H1 (cell line): Measurements from ENCODE around the gene FAM3B. TPM values are rescaled to one million over a fixed set of nuclear protein-coding genes. Genes with fewer than 3 reads are reported as not detected.

Source experiments
- CHD7 ChIP-seq: fragments of 300-600 bp; sonication (generic); IDR thresholded peaks from 2 replicates; pipeline ENCODE4 v1.7.1; 2012; ENCODE audit warnings: low read length, moderate library complexity, mild to moderate bottlenecking, inconsistent platforms; ENCODE audit not compliant: insufficient replicate concordance
- EZH2 ChIP-seq: fragments of 200-600 bp; sonication (generic); IDR thresholded peaks from 2 replicates; pipeline ENCODE4 v1.7.1; 2012; ENCODE audit warnings: low read depth, mild to moderate bottlenecking, moderate library complexity, low read length, inconsistent platforms; ENCODE audit not compliant: severe bottlenecking
- JUND ChIP-seq: IDR thresholded peaks from 2 replicates; pipeline ENCODE4 v1.6.1; 2011; ENCODE audit warnings: mild to moderate bottlenecking, improper control_type of control experiment, low read length
- KDM4A ChIP-seq: IDR thresholded peaks from one replicate; pipeline ENCODE4 v1.7.1; 2012; ENCODE audit warnings: low read depth, mild to moderate bottlenecking, moderate library complexity, low read length, inconsistent platforms; ENCODE audit not compliant: severe bottlenecking
- POU5F1 ChIP-seq: IDR thresholded peaks from 2 replicates; pipeline ENCODE4 v1.6.1; 2011; ENCODE audit warnings: low read depth, mild to moderate bottlenecking, low read length, moderate library complexity
- RAD21 ChIP-seq, 2 experiments: IDR thresholded peaks in 1 of 2; conservative IDR thresholded peaks in 1 of 2; 2 replicates each; pipeline ENCODE4 v1.6.1; 2011; ENCODE audit warnings: low read depth in 2 of 2, low read length in 2 of 2, improper control_type of control experiment in 1 of 2, inconsistent platforms in 1 of 2, mild to moderate bottlenecking in 1 of 2, moderate library complexity in 1 of 2
- RNF2 ChIP-seq: fragments of 200-900, 300-1000 bp; sonication (generic); IDR thresholded peaks from 2 replicates; pipeline ENCODE4 v1.7.1; 2016; ENCODE audit warnings: borderline replicate concordance, low read depth, mild to moderate bottlenecking, antibody characterized with exemption, low read length; ENCODE audit not compliant: poor library complexity, severe bottlenecking; ENCODE audit errors: missing control alignments
- SP2 ChIP-seq: IDR thresholded peaks from 2 replicates; pipeline ENCODE4 v1.6.1; 2012; ENCODE audit warnings: mild to moderate bottlenecking, low read length, inconsistent platforms
- TBP ChIP-seq: IDR thresholded peaks from 2 replicates; pipeline ENCODE4 v1.6.1; 2011; ENCODE audit warnings: low read depth, low read length, improper control_type of control experiment
- polyA plus RNA-seq, 7 experiments: library from polyadenylated mRNA; depleted of rRNA in 3 of 7; stranded (reverse) in 5 of 7; unstranded in 2 of 7; fragments of >200 nt in 5 of 7; fragments of 200-250 nt in 2 of 7; gene quantifications; 1 replicate in 5 of 7; 2 replicates in 1 of 7; 4 replicates in 1 of 7; pipeline versions ENCODE4 v1.2.1 to v1.2.3, GENCODE V29; 2011 to 2013; ENCODE audit warnings: missing spikeins in 2 of 7, mixed read lengths in 2 of 7
- total RNA-seq: library from RNA; stranded (reverse); fragmentation: NEBNext Ultra II Directional; extraction: Animal tissue kit (Norgen Biotek cat#: 25700); gene quantifications from 2 replicates; pipeline ENCODE4 v1.2.1, GENCODE V29; 2021

FAM3B gene
- total and polyA plus RNA-seq, 2 of the 8 experiments (the other 6 are each of a cell fraction or from before 2014, with no cell fraction given): 2.0 TPM

- TF ChIP-seq CHD7 (no peak), RAD21 (IDR thresholded peaks at IDR 0.05 in 1 of 2, conservative IDR thresholded peaks at IDR 0.05 in 1 of 2; ENCODE audit: low read depth in 2 of 2, low read length in 2 of 2) (peak; percentile 54 to 56), RNF2 (no peak), KDM4A (peak; percentile 78), SP2 (no peak), POU5F1 (no peak), EZH2 (no peak), JUND (no peak), TBP (peak; percentile 31; the same call in 1 of the 2 replicates)
Observed at GRCh38 chr21:41369105-41369919, 52.7 kb downstream of the FAM3B start (continued).
